CD14-positive monocyte (primary cell): ENCODE data around the gene B3GALT4. TPM values are rescaled to one million over a fixed set of nuclear protein-coding genes. Genes with fewer than 3 reads are reported as not detected.
A peak's percentile ranks its signal among the peaks of the same experiment; 100 is the strongest.

Experiments
- DNase-seq, 3 donors: peaks; one replicate each; pipeline ENCODE4 v3.0.0-alpha.2; 2011 to 2022
- H2AFZ ChIP-seq: 2 replicates; pipeline ENCODE4 v1.6.0; 2012; ENCODE audit warnings: mild to moderate bottlenecking, low read depth, low read length, inconsistent platforms; ENCODE audit not compliant: insufficient read depth, poor library complexity, severe bottlenecking
- H3K27ac ChIP-seq, 2 donors: 1 replicate in 1 of 2; 2 replicates in 1 of 2; pipeline ENCODE4 v1.5.1; 2012 to 2013; ENCODE audit warnings: low read length in 2 of 2, control low read depth in 1 of 2, inconsistent platforms in 1 of 2, low read depth in 1 of 2, mild to moderate bottlenecking in 1 of 2
- H3K27me3 ChIP-seq, 2 donors: one replicate each; pipeline versions ENCODE4 v1.6.0 to v1.6.1; 2011 to 2013; ENCODE audit warnings: low read length in 2 of 2; ENCODE audit not compliant: control insufficient read depth in 2 of 2, insufficient read depth in 2 of 2
- H3K36me3 ChIP-seq, 2 donors: replicated peaks in 1 of 2; 1 replicate in 1 of 2; 2 replicates in 1 of 2; pipeline versions ENCODE4 v1.5.1 to v1.6.1; 2012 to 2013; ENCODE audit warnings: low read length in 2 of 2, control low read depth in 1 of 2, inconsistent platforms in 1 of 2, mild to moderate bottlenecking in 1 of 2; ENCODE audit not compliant: insufficient read depth in 2 of 2, control insufficient read depth in 1 of 2
- H3K4me1 ChIP-seq, 2 donors: 1 replicate in 1 of 2; 2 replicates in 1 of 2; pipeline versions ENCODE4 v1.5.1 to v1.6.1; 2012 to 2013; ENCODE audit warnings: low read length in 2 of 2, control low read depth in 1 of 2, inconsistent platforms in 1 of 2, mild to moderate bottlenecking in 1 of 2, moderate library complexity in 1 of 2; ENCODE audit not compliant: insufficient read depth in 2 of 2, control insufficient read depth in 1 of 2
- H3K4me2 ChIP-seq: replicated peaks from 2 replicates; pipeline ENCODE3; 2012; ENCODE audit warnings: low read length, moderate library complexity, mild to moderate bottlenecking; ENCODE audit not compliant: poor library complexity, severe bottlenecking; ENCODE audit errors: extremely low read depth
- H3K4me3 ChIP-seq, 3 experiments: fragments of 200-600 bp in 1 of 3; sonication (generic) in 1 of 3; replicated peaks in 1 of 3; 1 replicate in 2 of 3; 2 replicates in 1 of 3; pipeline ENCODE4 v1.5.1; 2011 to 2013; ENCODE audit warnings: low read length in 3 of 3, mild to moderate bottlenecking in 3 of 3, control low read depth in 2 of 3, low read depth in 2 of 3, inconsistent platforms in 1 of 3, moderate library complexity in 1 of 3
- H3K79me2 ChIP-seq: 2 replicates; pipeline ENCODE4 v1.6.0; 2012; ENCODE audit warnings: mild to moderate bottlenecking, control low read depth, inconsistent platforms, low read length, moderate library complexity; ENCODE audit not compliant: insufficient read depth
- H3K9ac ChIP-seq: 2 replicates; pipeline ENCODE4 v1.6.0; 2017; ENCODE audit warnings: low read length, mild to moderate bottlenecking; ENCODE audit not compliant: insufficient read depth, poor library complexity, severe bottlenecking
- H3K9me3 ChIP-seq, 2 donors: replicated peaks in 1 of 2; 1 replicate in 1 of 2; 2 replicates in 1 of 2; pipeline versions ENCODE4 v1.5.1 to v1.6.1; 2012 to 2013; ENCODE audit warnings: low read length in 2 of 2, control low read depth in 1 of 2; ENCODE audit not compliant: control insufficient read depth in 1 of 2, insufficient read depth in 1 of 2
- H4K20me1 ChIP-seq: 2 replicates; pipeline ENCODE4 v1.6.0; 2012; ENCODE audit warnings: mild to moderate bottlenecking, low read length, control low read depth, moderate library complexity; ENCODE audit not compliant: insufficient read depth
- H3K27ac Mint-ChIP-seq, 7 donors: one replicate each; pipeline ENCODE4 v1.8.0; 2020; ENCODE audit warnings: mild to moderate bottlenecking in 7 of 7, mixed read lengths in 7 of 7, moderate library complexity in 6 of 7, inconsistent platforms in 2 of 7
- H3K27me3 Mint-ChIP-seq, 3 donors: one replicate each; pipeline ENCODE4 v1.8.0; 2021 to 2022; ENCODE audit warnings: low read depth in 3 of 3, mild to moderate bottlenecking in 3 of 3, mixed read lengths in 3 of 3, moderate library complexity in 3 of 3, inconsistent platforms in 1 of 3
- H3K36me3 Mint-ChIP-seq, 2 donors: one replicate each; pipeline ENCODE4 v1.8.0; 2020; ENCODE audit warnings: mixed read lengths in 2 of 2, inconsistent platforms in 1 of 2, mild to moderate bottlenecking in 1 of 2
- H3K4me1 Mint-ChIP-seq: one replicate; pipeline ENCODE4 v1.8.0; 2020; ENCODE audit warnings: mild to moderate bottlenecking, mixed read lengths
- H3K4me3 Mint-ChIP-seq, 2 donors: one replicate each; pipeline ENCODE4 v1.8.0; 2020; ENCODE audit warnings: mild to moderate bottlenecking in 2 of 2, mixed read lengths in 2 of 2, moderate library complexity in 1 of 2
- H3K9me3 Mint-ChIP-seq, 7 donors: one replicate each; pipeline ENCODE4 v1.8.0; 2020 to 2022; ENCODE audit warnings: mixed read lengths in 7 of 7, mild to moderate bottlenecking in 6 of 7, moderate library complexity in 6 of 7, inconsistent platforms in 2 of 7
- WGBS: methylation state at CpG from one replicate; pipeline ENCODE4 v1.1.5; 2013; ENCODE audit warnings: missing lambda C conversion rate; ENCODE audit not compliant: insufficient coverage; 5-methylcytosine and 5-hydroxymethylcytosine counted together
- intact Hi-C, 2 donors: fragments of 100-400 bp; cut with micrococcal nuclease; formaldehyde crosslinking; loops; one replicate each; pipeline versions ENCODE4 v1.15.0 to v1.15.1; 2023
- polyA plus RNA-seq, 3 donors: library from polyadenylated mRNA; depleted of rRNA in 1 of 3; unstranded in 2 of 3; stranded (reverse) in 1 of 3; fragments of 300-500 nt in 2 of 3; fragments of >200 nt in 1 of 3; fragmentation: Illumina TruSeq in 2 of 3; gene quantifications; 1 replicate in 2 of 3; 2 replicates in 1 of 3; pipeline ENCODE4 v1.2.3, GENCODE V29; 2012 to 2021
- TF ChIP-seq, protein P1 (sequence below): fragments of 200-600 bp; IDR thresholded peaks from one replicate; pipeline ENCODE4 v1.8.0; 2022; ENCODE audit warnings: antibody characterized with exemption, mild to moderate bottlenecking

B3GALT4 gene
- polyA plus RNA-seq, 3 donors, result 6.5 to 32.2 (median 28.5) TPM

- Mint-ChIP-seq H3K27ac (peak overlapping the region; percentile 95 to 100 (median 99)), H3K9me3 (peaks cover 0 to 6% (median 1%) of the 10 kb centered on the region in 7 donors), H3K36me3 (peaks cover 33 to 50% of the 10 kb centered on the region in 2 donors), H3K27me3 (peaks cover 0 to 1% (median 0%) of the 10 kb centered on the region in 3 donors), H3K4me3 (peak overlapping the region; percentile 98), H3K4me1 (peaks cover 66% of the 10 kb centered on the region)
- peak overlapping the region; percentile 75 to 98 (median 96) for H3K4me3 ChIP-seq
- H3K79me2 ChIP-seq, result peaks cover 85% of the 10 kb centered on the region
- H2AFZ ChIP-seq, result peak overlapping the region; percentile 55
- 56% methylated on average over 39 of the region's 47 CpGs for WGBS
- H3K4me2 ChIP-seq, result peak overlapping the region; percentile 90
- H3K36me3 ChIP-seq, result peaks cover 19 to 37% of the 10 kb centered on the region in 2 donors
- peak overlapping the region; percentile 98 to 100 for H3K27ac ChIP-seq
- H3K9ac ChIP-seq, result peak overlapping the region; percentile 98
- no peaks in the 10 kb centered on the region for H3K27me3 ChIP-seq
- TF ChIP-seq, protein P1, sequence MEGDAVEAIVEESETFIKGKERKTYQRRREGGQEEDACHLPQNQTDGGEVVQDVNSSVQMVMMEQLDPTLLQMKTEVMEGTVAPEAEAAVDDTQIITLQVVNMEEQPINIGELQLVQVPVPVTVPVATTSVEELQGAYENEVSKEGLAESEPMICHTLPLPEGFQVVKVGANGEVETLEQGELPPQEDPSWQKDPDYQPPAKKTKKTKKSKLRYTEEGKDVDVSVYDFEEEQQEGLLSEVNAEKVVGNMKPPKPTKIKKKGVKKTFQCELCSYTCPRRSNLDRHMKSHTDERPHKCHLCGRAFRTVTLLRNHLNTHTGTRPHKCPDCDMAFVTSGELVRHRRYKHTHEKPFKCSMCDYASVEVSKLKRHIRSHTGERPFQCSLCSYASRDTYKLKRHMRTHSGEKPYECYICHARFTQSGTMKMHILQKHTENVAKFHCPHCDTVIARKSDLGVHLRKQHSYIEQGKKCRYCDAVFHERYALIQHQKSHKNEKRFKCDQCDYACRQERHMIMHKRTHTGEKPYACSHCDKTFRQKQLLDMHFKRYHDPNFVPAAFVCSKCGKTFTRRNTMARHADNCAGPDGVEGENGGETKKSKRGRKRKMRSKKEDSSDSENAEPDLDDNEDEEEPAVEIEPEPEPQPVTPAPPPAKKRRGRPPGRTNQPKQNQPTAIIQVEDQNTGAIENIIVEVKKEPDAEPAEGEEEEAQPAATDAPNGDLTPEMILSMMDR, result no peak
- peak in 1 of 3 donors; percentile 23 for DNase-seq
- intact Hi-C loops, result loop anchor here in 1 of 2 donors (10.0 kb wide), 1 partner anchor 100 kb away; the partner anchor contains the start of genes CUTA and PHF1
- H3K4me1 ChIP-seq, result peaks cover 53 to 64% of the 10 kb centered on the region in 2 donors
- H3K9me3 ChIP-seq, result no peaks in the 10 kb centered on the region
- peaks cover 59% of the 10 kb centered on the region for H4K20me1 ChIP-seq
Observed at GRCh38 chr6:33314943-33315792, 38.2 kb downstream of the B3GALT4 start.

- DNase-seq, result no peak
- Histone ChIP-seq H3K36me3 (peaks cover 25 to 37% of the 10 kb centered on the region in 2 donors), H2AFZ (no peak overlapping the region), H4K20me1 (peaks cover 59% of the 10 kb centered on the region), H3K27me3 (no peaks in the 10 kb centered on the region), H3K4me2 (no peak overlapping the region), H3K27ac (peak overlapping the region; percentile 21 to 24), H3K9ac (no peak overlapping the region), H3K79me2 (peaks cover 85% of the 10 kb centered on the region), H3K4me3 (peak overlapping the region in 1 of 3 experiments; percentile 99), H3K9me3 (no peaks in the 10 kb centered on the region), H3K4me1 (peaks cover 62 to 72% of the 10 kb centered on the region in 2 donors)
- TF ChIP-seq, protein P1, result no peak
- 96% methylated on average over 10 of the region's 17 CpGs for WGBS
- Mint-ChIP-seq H3K4me1 (peaks cover 71% of the 10 kb centered on the region), H3K27ac (peak overlapping the region; percentile 67 to 100 (median 99)), H3K36me3 (peaks cover 35 to 50% of the 10 kb centered on the region in 2 donors), H3K9me3 (peaks cover 0 to 6% (median 1%) of the 10 kb centered on the region in 7 donors), H3K27me3 (peaks cover 0 to 1% (median 0%) of the 10 kb centered on the region in 3 donors), H3K4me3 (no peak overlapping the region)
- intact Hi-C loops, result loop anchor here in 1 of 2 donors (10.0 kb wide), 1 partner anchor 99 kb away; the partner anchor contains the start of genes CUTA and PHF1
Observed at GRCh38 chr6:33315793-33316602, 39.1 kb downstream of the B3GALT4 start.
